PC-9 (cell line): ENCODE measurements around the gene CALY. TPM values are rescaled to one million over a fixed set of nuclear protein-coding genes. Genes with fewer than 3 reads are reported as not detected.

Source experiments
- BruUV-seq: library from RNA; stranded (reverse); fragments of 400-500 nt; replicated peaks from 2 replicates; lab custom pipeline; 2021; lab: Mats Ljungman, UMichigan
- CTCF ChIA-PET: fragments of 300-600 bp; sonication (Branson Sonifier 250); formaldehyde crosslinking; loops from one replicate; lab custom pipeline; 2022; ENCODE audit warnings: antibody characterized with exemption; lab: Charles Lee
- POLR2A ChIA-PET: fragments of 300-600 bp; sonication (Branson Sonifier 250); formaldehyde crosslinking; loops from one replicate; lab custom pipeline; 2022; ENCODE audit warnings: antibody characterized with exemption; ENCODE audit not compliant: unreplicated experiment; lab: Charles Lee
- DNase-seq, 2 experiments: peaks; one replicate each; pipeline versions ENCODE4 v3.0.0 to v3.0.0-alpha.2; 2015 to 2022; ENCODE audit warnings: mixed read lengths in 1 of 2
- H2AFZ ChIP-seq: fragments of 200-600 bp; sonication (generic); 2 replicates; pipeline ENCODE4 v1.8.1; 2017; ENCODE audit warnings: antibody characterized with exemption
- H3F3A ChIP-seq: fragments of 200-600 bp; sonication (generic); 2 replicates; pipeline ENCODE4 v1.8.1; 2017; ENCODE audit warnings: antibody characterized with exemption, mild to moderate bottlenecking, low read depth; ENCODE audit not compliant: insufficient read depth
- H3K27ac ChIP-seq: fragments of 200-600 bp; sonication (generic); 2 replicates; pipeline ENCODE4 v1.6.1; 2016; ENCODE audit warnings: mixed run types
- H3K27me3 ChIP-seq: fragments of 200-600 bp; sonication (generic); 2 replicates; pipeline ENCODE4 v1.6.1; 2016; ENCODE audit warnings: low read depth, mixed run types; ENCODE audit not compliant: insufficient read depth
- H3K36me3 ChIP-seq: fragments of 200-600 bp; sonication (generic); 2 replicates; pipeline ENCODE4 v1.6.1; 2016; ENCODE audit warnings: low read depth, mixed run types
- H3K4me1 ChIP-seq: fragments of 200-600 bp; sonication (generic); replicated peaks from 2 replicates; pipeline ENCODE4 v1.6.1; 2016; ENCODE audit warnings: mixed run types; ENCODE audit not compliant: insufficient read depth
- H3K4me2 ChIP-seq: fragments of 200-600 bp; sonication (generic); 2 replicates; pipeline ENCODE4 v1.6.1; 2017; ENCODE audit warnings: mixed run types
- H3K4me3 ChIP-seq: fragments of 200-600 bp; sonication (generic); 2 replicates; pipeline ENCODE4 v1.6.1; 2016; ENCODE audit warnings: mixed run types
- H3K79me2 ChIP-seq: fragments of 200-600 bp; sonication (generic); 2 replicates; pipeline ENCODE4 v1.6.1; 2017; ENCODE audit warnings: low read depth, mixed run types
- H3K9me2 ChIP-seq: fragments of 200-600 bp; sonication (generic); 2 replicates; pipeline ENCODE4 v1.8.1; 2017; ENCODE audit warnings: mild to moderate bottlenecking; ENCODE audit not compliant: insufficient read depth
- H3K9me3 ChIP-seq: fragments of 200-600 bp; sonication (generic); 2 replicates; pipeline ENCODE4 v1.8.1; 2016; ENCODE audit warnings: low read depth; ENCODE audit not compliant: insufficient read depth
- H4K20me1 ChIP-seq: fragments of 200-600 bp; sonication (generic); 2 replicates; pipeline ENCODE4 v1.8.1; 2017; ENCODE audit not compliant: insufficient read depth
- EZH2 ChIP-seq: fragments of 200-600 bp; sonication (generic); IDR thresholded peaks from 2 replicates; pipeline ENCODE4 v1.8.0; 2017; ENCODE audit warnings: antibody characterized with exemption, low read depth
- intact Hi-C: fragments of 100-400 bp; cut with micrococcal nuclease; formaldehyde crosslinking; loops from one replicate; pipeline ENCODE4 v1.10.0; 2022; ENCODE audit not compliant: unreplicated experiment
- total RNA-seq: library from RNA; stranded (reverse); gene quantifications from 2 replicates; pipeline ENCODE4 v1.2.3, GENCODE V29; 2021
- TF ChIP-seq, protein P1 (sequence below): fragments of 200-600 bp; sonication (generic); conservative IDR thresholded peaks from 2 replicates; pipeline ENCODE4 v1.6.1; 2017; ENCODE audit warnings: mixed run types, antibody characterized with exemption, mild to moderate bottlenecking, moderate library complexity

CALY gene
- total RNA-seq, 1 experiment from 2014 or later, result not detected

DNA sequence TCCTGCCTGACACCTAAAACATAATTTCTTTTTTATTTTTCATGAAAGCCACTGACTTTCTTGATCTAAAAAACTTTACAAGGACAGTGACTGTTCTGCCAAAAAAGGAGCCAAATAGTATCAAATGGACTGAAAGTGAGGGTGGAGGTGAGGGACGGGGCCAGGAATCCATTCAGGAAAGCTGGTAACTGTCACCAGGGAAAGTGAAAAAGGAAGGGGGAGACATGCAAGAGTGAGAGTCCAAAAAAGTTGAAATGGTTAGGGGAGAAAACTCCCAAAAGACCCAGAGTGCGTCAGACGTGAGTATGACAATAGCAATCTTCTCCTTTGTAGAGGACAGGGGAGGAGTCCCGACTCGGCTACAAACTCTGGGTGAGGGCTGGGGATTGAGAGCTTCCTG is 7.5 kb upstream of the CALY start:
- Histone ChIP-seq H4K20me1 (no peaks in the 10 kb centered on the region), H3F3A (no peaks in the 10 kb centered on the region), H3K4me1 (no peaks in the 10 kb centered on the region), H3K27ac (no peak overlapping the region), H3K9me2 (no peaks in the 10 kb centered on the region), H3K4me2 (no peak overlapping the region), H3K79me2 (no peaks in the 10 kb centered on the region), H3K36me3 (no peaks in the 10 kb centered on the region), H3K9me3 (no peaks in the 10 kb centered on the region), H3K4me3 (no peak overlapping the region), H3K27me3 (no peaks in the 10 kb centered on the region), H2AFZ (no peak overlapping the region)
- POLR2A ChIA-PET, result no interaction called here
- TF ChIP-seq, protein P1, sequence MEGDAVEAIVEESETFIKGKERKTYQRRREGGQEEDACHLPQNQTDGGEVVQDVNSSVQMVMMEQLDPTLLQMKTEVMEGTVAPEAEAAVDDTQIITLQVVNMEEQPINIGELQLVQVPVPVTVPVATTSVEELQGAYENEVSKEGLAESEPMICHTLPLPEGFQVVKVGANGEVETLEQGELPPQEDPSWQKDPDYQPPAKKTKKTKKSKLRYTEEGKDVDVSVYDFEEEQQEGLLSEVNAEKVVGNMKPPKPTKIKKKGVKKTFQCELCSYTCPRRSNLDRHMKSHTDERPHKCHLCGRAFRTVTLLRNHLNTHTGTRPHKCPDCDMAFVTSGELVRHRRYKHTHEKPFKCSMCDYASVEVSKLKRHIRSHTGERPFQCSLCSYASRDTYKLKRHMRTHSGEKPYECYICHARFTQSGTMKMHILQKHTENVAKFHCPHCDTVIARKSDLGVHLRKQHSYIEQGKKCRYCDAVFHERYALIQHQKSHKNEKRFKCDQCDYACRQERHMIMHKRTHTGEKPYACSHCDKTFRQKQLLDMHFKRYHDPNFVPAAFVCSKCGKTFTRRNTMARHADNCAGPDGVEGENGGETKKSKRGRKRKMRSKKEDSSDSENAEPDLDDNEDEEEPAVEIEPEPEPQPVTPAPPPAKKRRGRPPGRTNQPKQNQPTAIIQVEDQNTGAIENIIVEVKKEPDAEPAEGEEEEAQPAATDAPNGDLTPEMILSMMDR, result no peak
- TF ChIP-seq EZH2, result no peak
- intact Hi-C loops, result no loop called here
- no peak for DNase-seq
- no TSS peak for BruUV-seq
- CTCF ChIA-PET, result no interaction called here

DNA sequence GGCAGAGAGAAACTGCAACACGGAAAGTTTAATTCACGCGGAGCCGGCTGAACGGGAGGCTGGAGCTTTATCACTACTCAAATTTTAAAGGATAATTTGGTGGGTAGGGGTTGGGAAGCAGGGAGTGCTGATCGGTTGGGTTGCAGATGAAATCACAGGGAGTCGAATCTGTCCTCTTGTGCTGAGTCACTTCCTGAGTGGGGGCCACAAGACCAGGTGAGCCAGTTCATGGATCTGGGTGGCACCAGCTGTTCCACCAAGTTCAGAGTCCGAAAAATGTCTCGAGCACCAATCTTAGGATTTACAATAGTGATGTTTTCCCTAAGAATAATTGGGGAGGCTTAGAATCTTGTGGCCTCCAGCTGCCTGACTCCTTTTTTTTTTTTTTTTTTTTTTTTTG is 6.9 kb upstream of the CALY start:
- H3K9me2 ChIP-seq, result no peaks in the 10 kb centered on the region
- H3K9me3 ChIP-seq, result no peaks in the 10 kb centered on the region
- no peak overlapping the region for H3K4me2 ChIP-seq
- H3K27ac ChIP-seq, result no peak overlapping the region
- no peak overlapping the region for H2AFZ ChIP-seq
- H3K27me3 ChIP-seq, result no peaks in the 10 kb centered on the region
- no peaks in the 10 kb centered on the region for H3K36me3 ChIP-seq
- no peaks in the 10 kb centered on the region for H3K4me1 ChIP-seq
- ChIA-PET CTCF (no interaction called here), POLR2A (no interaction called here)
- no peak for TF ChIP-seq EZH2
- TF ChIP-seq, protein P1, result no peak
- no peaks in the 10 kb centered on the region for H3F3A ChIP-seq
- intact Hi-C loops, result no loop called here
- no peaks in the 10 kb centered on the region for H3K79me2 ChIP-seq
- no peaks in the 10 kb centered on the region for H4K20me1 ChIP-seq
- H3K4me3 ChIP-seq, result no peak overlapping the region
- no TSS peak for BruUV-seq
- no peak for DNase-seq

DNA sequence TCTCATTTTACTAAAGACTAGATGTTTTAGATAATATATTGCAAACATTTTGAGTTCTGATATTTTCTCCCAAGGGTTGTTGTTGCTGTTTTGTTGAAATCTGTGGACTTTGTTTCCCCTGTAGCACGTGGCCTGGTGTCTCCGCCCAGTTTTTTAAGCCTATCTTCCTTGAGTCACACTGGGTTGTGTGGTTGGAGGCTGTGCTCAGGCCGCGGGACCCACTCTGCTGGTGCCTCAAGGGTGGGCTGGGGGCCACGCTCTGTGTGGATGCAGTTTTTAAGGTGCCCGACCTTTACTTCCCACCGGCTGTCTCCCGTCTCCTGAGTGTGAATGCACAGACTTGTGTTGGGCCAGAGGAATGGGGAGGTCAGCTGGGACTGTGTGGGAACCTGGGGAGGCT is 6.2 kb upstream of the CALY start:
- Histone ChIP-seq H3K79me2 (no peaks in the 10 kb centered on the region), H4K20me1 (no peaks in the 10 kb centered on the region), H3K36me3 (no peaks in the 10 kb centered on the region), H2AFZ (no peak overlapping the region), H3K9me3 (no peaks in the 10 kb centered on the region), H3K27me3 (no peaks in the 10 kb centered on the region), H3K9me2 (no peaks in the 10 kb centered on the region), H3K4me2 (no peak overlapping the region), H3F3A (no peaks in the 10 kb centered on the region), H3K4me1 (no peaks in the 10 kb centered on the region), H3K27ac (no peak overlapping the region), H3K4me3 (no peak overlapping the region)
- CTCF ChIA-PET, result no interaction called here
- POLR2A ChIA-PET, result no interaction called here
- no peak for TF ChIP-seq EZH2
- TF ChIP-seq, protein P1, result no peak
- no TSS peak for BruUV-seq
- DNase-seq, result no peak
- intact Hi-C loops, result no loop called here
